H1 (cell line): ENCODE data around the gene TMEM120B.

Experiments
- ATF3 ChIP-seq: IDR thresholded peaks from 2 replicates; pipeline ENCODE4 v1.6.1; 2011; ENCODE audit warnings: low read depth, mild to moderate bottlenecking, low read length; ENCODE audit not compliant: insufficient read depth
- CTCF ChIP-seq, 3 experiments: IDR thresholded peaks; 1 replicate in 2 of 3; 2 replicates in 1 of 3; pipeline versions ENCODE4 v1.5.1 to v1.6.1; 2011; ENCODE audit warnings: low read length in 3 of 3, mild to moderate bottlenecking in 3 of 3, inconsistent platforms in 2 of 3, low read depth in 1 of 3, moderate library complexity in 1 of 3; ENCODE audit not compliant: insufficient read depth in 1 of 3; ENCODE audit errors: control extremely low read depth in 1 of 3
- GABPA ChIP-seq: IDR thresholded peaks from 2 replicates; pipeline ENCODE4 v1.6.1; 2011; ENCODE audit warnings: mild to moderate bottlenecking, low read length, moderate library complexity, borderline replicate concordance; ENCODE audit not compliant: insufficient read depth
- NRF1 ChIP-seq: IDR thresholded peaks from 2 replicates; pipeline ENCODE4 v1.6.1; 2011; ENCODE audit warnings: mild to moderate bottlenecking, low read depth, low read length, improper control_type of control experiment
- POLR2A ChIP-seq, 2 experiments: IDR thresholded peaks; 1 replicate in 1 of 2; 2 replicates in 1 of 2; pipeline ENCODE4 v1.6.1; 2011; ENCODE audit warnings: low read depth in 2 of 2, low read length in 2 of 2, mild to moderate bottlenecking in 2 of 2; ENCODE audit errors: control extremely low read depth in 1 of 2
- RAD21 ChIP-seq, 2 experiments: IDR thresholded peaks in 1 of 2; conservative IDR thresholded peaks in 1 of 2; 2 replicates each; pipeline ENCODE4 v1.6.1; 2011; ENCODE audit warnings: low read depth in 2 of 2, low read length in 2 of 2, improper control_type of control experiment in 1 of 2, inconsistent platforms in 1 of 2, mild to moderate bottlenecking in 1 of 2, moderate library complexity in 1 of 2
- TAF1 ChIP-seq: IDR thresholded peaks from 2 replicates; pipeline ENCODE4 v1.6.1; 2011; ENCODE audit warnings: mild to moderate bottlenecking, low read depth, low read length
- TCF12 ChIP-seq: IDR thresholded peaks from 2 replicates; pipeline ENCODE4 v1.6.1; 2011; ENCODE audit warnings: low read depth, mild to moderate bottlenecking, low read length

- no peak for TF ChIP-seq CTCF (IDR thresholded peaks at IDR 0.05; ENCODE audit: control extremely low read depth in 1 of 3, insufficient read depth in 1 of 3, low read depth in 1 of 3, low read length in 3 of 3)
- no peak for TF ChIP-seq TCF12
- TF ChIP-seq ATF3 = no peak
- TF ChIP-seq POLR2A (IDR thresholded peaks at IDR 0.05; ENCODE audit: control extremely low read depth in 1 of 2, low read depth in 2 of 2, low read length in 2 of 2) = no peak
- TF ChIP-seq TAF1 = no peak
- no peak for TF ChIP-seq NRF1
- no peak for TF ChIP-seq RAD21 (IDR thresholded peaks at IDR 0.05 in 1 of 2, conservative IDR thresholded peaks at IDR 0.05 in 1 of 2; ENCODE audit: low read depth in 2 of 2, low read length in 2 of 2)
- TF ChIP-seq GABPA = no peak
Observed at GRCh38 chr12:121688966-121689365, 23.6 kb upstream of the TMEM120B start.
